Common myeloid progenitor, CD34-positive (primary cell): ENCODE data around the gene ZDHHC7.
A peak's percentile ranks its signal among the peaks of the same experiment; 100 is the strongest.

Experiments
- CTCF ChIA-PET: fragments of 350-600 bp; sonication (Branson Sonifier 250); formaldehyde crosslinking; loops from one replicate; lab custom pipeline; 2021; ENCODE audit warnings: antibody characterized with exemption; lab: Charles Lee
- POLR2A ChIA-PET: fragments of 350-600 bp; sonication (Branson Sonifier 250); formaldehyde crosslinking; loops from one replicate; lab custom pipeline; 2021; ENCODE audit warnings: antibody characterized with exemption; lab: Charles Lee
- DNase-seq, 3 donors: peaks; one replicate each; pipeline versions ENCODE4 v3.0.0 to v3.0.0-alpha.2; 2013
- H3K27ac ChIP-seq, 2 experiments: 1 replicate in 1 of 2; 2 replicates in 1 of 2; pipeline ENCODE4 v1.7.0; 2013; ENCODE audit warnings: inconsistent platforms in 2 of 2, low read length in 2 of 2, mild to moderate bottlenecking in 2 of 2, low read depth in 1 of 2, moderate library complexity in 1 of 2; ENCODE audit not compliant: severe bottlenecking in 2 of 2, insufficient read depth in 1 of 2, poor library complexity in 1 of 2
- H3K27me3 ChIP-seq, 5 experiments: replicated peaks in 2 of 5; 1 replicate in 3 of 5; 2 replicates in 2 of 5; pipeline versions ENCODE4 v1.6.1 to v1.7.0; 2013; ENCODE audit warnings: low read length in 4 of 5, mild to moderate bottlenecking in 2 of 5, moderate library complexity in 2 of 5, inconsistent platforms in 1 of 5; ENCODE audit not compliant: insufficient read depth in 5 of 5, control insufficient read depth in 4 of 5
- H3K36me3 ChIP-seq, 4 experiments: 1 replicate in 2 of 4; 2 replicates in 2 of 4; pipeline versions ENCODE4 v1.6.1 to v1.7.0; 2013; ENCODE audit warnings: low read length in 3 of 4, control low read depth in 1 of 4, mild to moderate bottlenecking in 1 of 4; ENCODE audit not compliant: control insufficient read depth in 4 of 4, insufficient read depth in 4 of 4
- H3K4me1 ChIP-seq, 4 experiments: 1 replicate in 3 of 4; 2 replicates in 1 of 4; pipeline versions ENCODE4 v1.6.1 to v1.7.1; 2013; ENCODE audit warnings: low read length in 3 of 4, mild to moderate bottlenecking in 3 of 4, control low read depth in 1 of 4, inconsistent platforms in 1 of 4, moderate library complexity in 1 of 4; ENCODE audit not compliant: control insufficient read depth in 4 of 4, insufficient read depth in 4 of 4; ENCODE audit errors: control extremely low read depth in 1 of 4
- H3K4me3 ChIP-seq, 7 experiments: 1 replicate in 4 of 7; 2 replicates in 3 of 7; pipeline versions ENCODE4 v1.5.1 to v1.7.0; 2013; ENCODE audit warnings: mild to moderate bottlenecking in 7 of 7, low read length in 6 of 7, moderate library complexity in 6 of 7, inconsistent platforms in 2 of 7, low read depth in 2 of 7, control low read depth in 1 of 7; ENCODE audit not compliant: insufficient read depth in 4 of 7, control insufficient read depth in 1 of 7; ENCODE audit errors: extremely low read depth in 1 of 7
- H3K9me3 ChIP-seq, 5 experiments: 1 replicate in 4 of 5; 2 replicates in 1 of 5; pipeline versions ENCODE4 v1.6.1 to v1.7.1; 2013; ENCODE audit warnings: low read length in 4 of 5, mild to moderate bottlenecking in 2 of 5, inconsistent platforms in 1 of 5, low read depth in 1 of 5, moderate library complexity in 1 of 5; ENCODE audit not compliant: control insufficient read depth in 4 of 5, insufficient read depth in 2 of 5; ENCODE audit errors: control extremely low read depth in 1 of 5
- WGBS: methylation state at CpG from one replicate; pipeline ENCODE4 v1.1.5; 2013; ENCODE audit not compliant: insufficient coverage; 5-methylcytosine and 5-hydroxymethylcytosine counted together

The ZDHHC7 gene

DNA sequence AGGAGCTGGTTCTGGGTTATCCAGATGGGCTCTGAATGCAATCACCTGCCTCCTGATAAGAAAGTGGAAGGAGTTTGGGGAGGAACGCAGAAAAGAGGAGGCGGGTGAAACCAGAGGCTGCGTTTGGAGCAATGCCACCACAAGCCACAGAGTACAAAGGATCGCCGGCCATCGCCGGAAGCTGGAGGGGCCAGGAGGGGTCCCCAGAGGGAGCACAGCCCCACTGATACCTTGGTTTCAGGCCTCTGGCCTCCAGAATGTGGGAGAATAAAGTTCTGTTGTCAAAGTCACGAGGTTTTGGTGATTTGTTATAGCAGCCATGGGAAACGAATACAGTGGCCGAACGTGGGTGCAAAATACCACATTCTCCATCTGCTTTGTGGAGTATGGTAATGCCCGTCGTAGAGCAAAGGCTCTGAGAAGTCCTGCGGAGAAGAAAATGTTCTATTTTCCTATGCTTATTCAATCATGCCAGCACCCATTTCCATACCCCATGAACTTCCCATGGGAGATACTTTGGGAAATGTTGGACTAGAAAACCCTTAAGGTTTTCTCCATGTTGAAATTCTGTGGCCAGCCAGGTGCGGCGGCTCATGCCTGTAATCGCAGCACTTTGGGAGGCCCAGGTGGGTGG is 51.4 kb downstream of the ZDHHC7 start:
- ChIA-PET CTCF (interaction anchor here (0.8 to 2.7 kb wide), 3 partner anchors 9 to 20 kb away, joined by 3 to 12 read pairs (median 3); no protein-coding TSS in a partner anchor), POLR2A (no interaction called here)
- WGBS: 65% methylated on average over 14 of the region's 17 CpGs
- H3K27ac ChIP-seq: no peak overlapping the region
- H3K27me3 ChIP-seq: peaks cover 0 to 6% (median 2%) of the 10 kb centered on the region in 5 experiments
- peaks cover 0 to 15% (median 2%) of the 10 kb centered on the region in 4 experiments for H3K4me1 ChIP-seq
- DNase-seq: peak in 2 of 3 donors; percentile 42 to 45
- no peaks in the 10 kb centered on the region for H3K9me3 ChIP-seq
- H3K4me3 ChIP-seq: no peak overlapping the region
- H3K36me3 ChIP-seq: no peaks in the 10 kb centered on the region

- Histone ChIP-seq H3K4me3 (no peak overlapping the region), H3K9me3 (no peaks in the 10 kb centered on the region), H3K4me1 (peaks cover 0 to 15% (median 2%) of the 10 kb centered on the region in 4 experiments), H3K27me3 (peaks cover 0 to 8% (median 0%) of the 10 kb centered on the region in 5 experiments), H3K27ac (no peak overlapping the region), H3K36me3 (no peaks in the 10 kb centered on the region)
- 97% methylated on average over 9 of the region's 13 CpGs for WGBS
- ChIA-PET POLR2A (no interaction called here), CTCF (interaction anchor here (0.8 to 2.8 kb wide), 7 partner anchors 9 to 205 kb away, joined by 3 to 15 read pairs (median 4); no protein-coding TSS in a partner anchor)
- peak; percentile 37 to 49 (median 44) for DNase-seq
Measured at GRCh38 chr16:84959045-84959576, 52.2 kb downstream of the ZDHHC7 start.

GRCh38 chr16:84957792-84958191 is 53.5 kb downstream of the ZDHHC7 start:
- Histone ChIP-seq H3K4me3 (no peak overlapping the region), H3K27ac (no peak overlapping the region), H3K27me3 (peaks cover 0 to 7% (median 0%) of the 10 kb centered on the region in 5 experiments), H3K4me1 (peaks cover 8 to 26% (median 12%) of the 10 kb centered on the region in 4 experiments), H3K36me3 (no peaks in the 10 kb centered on the region), H3K9me3 (no peaks in the 10 kb centered on the region)
- ChIA-PET POLR2A (no interaction called here), CTCF (interaction anchor here (0.5 to 2.8 kb wide), 10 partner anchors 8 to 210 kb away, joined by 3 to 15 read pairs (median 4); no protein-coding TSS in a partner anchor)
- 100% methylated on average over 1 of the region's 1 CpG for WGBS
- DNase-seq: no peak

DNA sequence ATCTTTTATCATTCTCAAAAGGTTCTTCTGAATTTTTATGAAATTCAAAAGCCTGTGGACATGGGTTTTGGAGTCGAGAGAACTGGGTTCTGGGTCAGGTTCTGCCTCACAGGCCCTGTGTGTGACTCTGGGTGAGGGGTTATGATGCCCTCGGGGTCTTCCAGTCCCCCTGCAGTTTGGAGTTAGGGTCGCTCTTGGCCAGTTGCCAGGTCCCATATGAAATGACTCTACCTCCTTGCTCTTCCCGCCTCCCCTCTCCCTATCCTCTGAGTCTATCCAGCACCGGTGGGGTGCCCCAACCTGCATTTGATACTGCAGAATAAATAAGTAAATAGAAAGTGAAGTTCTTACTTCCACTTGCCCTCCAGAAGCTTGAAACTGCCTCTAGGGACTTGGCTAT is 54.1 kb downstream of the ZDHHC7 start:
- H3K9me3 ChIP-seq: no peaks in the 10 kb centered on the region
- no CpG with 5 or more reads among the region's 5 CpGs for WGBS
- H3K36me3 ChIP-seq: no peaks in the 10 kb centered on the region
- H3K4me3 ChIP-seq: no peak overlapping the region
- ChIA-PET CTCF (interaction anchor here (1.1 to 2.8 kb wide), 4 partner anchors 11 to 203 kb away, joined by 3 to 15 read pairs (median 4); no protein-coding TSS in a partner anchor), POLR2A (no interaction called here)
- H3K27ac ChIP-seq: no peak overlapping the region
- H3K4me1 ChIP-seq: peaks cover 11 to 32% (median 18%) of the 10 kb centered on the region in 4 experiments
- peaks cover 0 to 5% (median 0%) of the 10 kb centered on the region in 5 experiments for H3K27me3 ChIP-seq
- DNase-seq: no peak

DNA sequence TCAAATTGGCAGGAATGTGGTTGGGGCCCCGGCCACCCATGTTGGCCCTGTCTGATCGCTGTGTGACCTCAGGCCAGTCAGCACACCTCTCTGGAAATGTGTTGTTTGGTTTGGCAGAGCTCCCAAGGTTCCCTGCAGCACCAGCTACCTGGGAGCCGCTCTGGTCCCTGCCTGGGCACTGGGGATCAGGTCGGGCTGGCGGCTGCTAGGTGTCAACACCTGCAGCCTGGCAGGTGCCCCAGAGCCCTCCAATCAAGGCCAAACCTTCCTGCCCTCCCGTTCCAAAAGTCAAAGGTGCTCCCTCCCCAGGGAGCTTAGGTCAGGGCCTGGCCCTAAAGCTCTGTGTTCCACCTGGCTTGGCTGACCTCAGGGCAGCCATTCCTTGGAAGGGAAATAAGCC is 55.9 kb downstream of the ZDHHC7 start:
- 97% methylated on average over 5 of the region's 6 CpGs for WGBS
- ChIA-PET CTCF (interaction anchor here (1.7 to 7.0 kb wide), 6 partner anchors 9 to 286 kb away, joined by 3 to 121 read pairs (median 56); no protein-coding TSS in a partner anchor), POLR2A (no interaction called here)
- H3K4me3 ChIP-seq: no peak overlapping the region
- peaks cover 11 to 28% (median 18%) of the 10 kb centered on the region in 4 experiments for H3K4me1 ChIP-seq
- DNase-seq: no peak
- no peaks in the 10 kb centered on the region for H3K9me3 ChIP-seq
- H3K27ac ChIP-seq: no peak overlapping the region
- H3K27me3 ChIP-seq: peaks cover 0 to 6% (median 0%) of the 10 kb centered on the region in 5 experiments
- H3K36me3 ChIP-seq: no peaks in the 10 kb centered on the region

DNA sequence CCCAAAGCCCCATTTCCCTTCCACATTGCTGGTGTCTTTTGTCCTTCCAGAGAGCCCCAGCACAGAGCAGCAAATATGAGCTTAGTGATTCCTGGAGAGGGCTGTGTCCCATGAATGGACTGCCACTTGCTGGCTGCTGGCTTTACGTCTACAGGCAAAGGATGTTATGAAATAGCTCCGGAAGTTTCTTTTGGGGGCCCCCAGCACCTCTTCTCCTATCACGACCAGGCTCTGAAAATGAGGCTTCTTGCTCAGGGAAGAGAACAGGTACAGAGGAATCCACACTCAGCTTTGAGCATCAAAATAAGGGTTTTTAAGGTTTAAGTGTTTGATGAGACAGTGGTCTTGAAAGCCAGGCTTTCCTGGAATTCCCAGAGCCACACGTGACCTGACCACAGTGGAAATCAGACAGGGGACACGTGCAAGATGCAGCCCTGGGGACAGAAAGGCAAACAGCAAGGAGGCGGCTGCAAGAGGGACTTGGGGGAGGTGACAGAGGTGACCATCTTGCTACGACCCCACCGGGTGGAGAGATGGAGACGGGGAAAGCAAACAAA is 58.1 kb downstream of the ZDHHC7 start:
- peak overlapping the region in 1 of 2 experiments; percentile 27 for H3K27ac ChIP-seq
- H3K36me3 ChIP-seq: no peaks in the 10 kb centered on the region
- 38% methylated on average over 6 of the region's 9 CpGs for WGBS
- CTCF ChIA-PET: interaction anchor here (0.6 to 7.0 kb wide), 16 partner anchors 10 to 224 kb away, joined by 3 to 121 read pairs (median 8); no protein-coding TSS in a partner anchor
- H3K9me3 ChIP-seq: no peaks in the 10 kb centered on the region
- peaks cover 0 to 20% (median 0%) of the 10 kb centered on the region in 5 experiments for H3K27me3 ChIP-seq
- H3K4me3 ChIP-seq: peak overlapping the region in 1 of 7 experiments; percentile 45
- peak in 2 of 3 donors; percentile 32 to 34 for DNase-seq
- peaks cover 11 to 34% (median 28%) of the 10 kb centered on the region in 4 experiments for H3K4me1 ChIP-seq
- POLR2A ChIA-PET: no interaction called here
